Endothelial cell of umbilical vein (primary cell): Measurements from ENCODE around the gene NKAIN4. TPM values are rescaled to one million over a fixed set of nuclear protein-coding genes. Genes with fewer than 3 reads are reported as not detected.

Experiments used
- BruUV-seq: library from RNA; stranded (reverse); fragments of 400-500 nt; replicated peaks from 2 replicates; lab custom pipeline; 2021; lab: Mats Ljungman, UMichigan
- CTCF ChIA-PET: fragments of 300-600, 350-600 bp; sonication (Branson Sonifier 250); formaldehyde crosslinking; loops from one replicate; lab custom pipeline; 2021; ENCODE audit warnings: antibody characterized with exemption, inconsistent platforms; lab: Charles Lee
- POLR2A ChIA-PET: fragments of 300-600, 350-600 bp; sonication (Branson Sonifier 250); formaldehyde crosslinking; loops from one replicate; lab custom pipeline; 2021; ENCODE audit warnings: antibody characterized with exemption, inconsistent platforms; lab: Charles Lee
- DNase-seq: peaks from one replicate; pipeline ENCODE4 v3.0.0-alpha.2; 2011; ENCODE audit warnings: low read depth, low spot score
- FAIRE-seq: peaks from 2 replicates; lab custom pipeline; 2011; peaks lifted over from hg19 to GRCh38; lab: Jason Lieb, UNC
- H2AFZ ChIP-seq: 2 replicates; pipeline ENCODE4 v1.6.0; 2012; ENCODE audit warnings: low read depth, low read length, control low read depth, inconsistent platforms
- H3K27ac ChIP-seq: 2 replicates; pipeline ENCODE4 v1.5.1; 2011; ENCODE audit warnings: low read depth, mild to moderate bottlenecking, control low read depth, low read length, moderate library complexity; ENCODE audit not compliant: insufficient read depth
- H3K27me3 ChIP-seq, 2 experiments: 2 replicates each; pipeline versions ENCODE4 v1.6.0 to v1.6.1; 2011; ENCODE audit warnings: low read length in 2 of 2, mixed read lengths in 1 of 2; ENCODE audit not compliant: control insufficient read depth in 2 of 2, insufficient read depth in 2 of 2
- H3K36me3 ChIP-seq, 2 experiments: 2 replicates in 1 of 2; 3 replicates in 1 of 2; pipeline ENCODE4 v1.5.1; 2011; ENCODE audit warnings: low read length in 2 of 2, mild to moderate bottlenecking in 1 of 2, moderate library complexity in 1 of 2; ENCODE audit not compliant: control insufficient read depth in 2 of 2, insufficient read depth in 2 of 2; ENCODE audit errors: extremely low read depth in 1 of 2
- H3K4me1 ChIP-seq: 3 replicates; pipeline ENCODE4 v1.5.1; 2011; ENCODE audit warnings: mild to moderate bottlenecking, low read length; ENCODE audit not compliant: control insufficient read depth, insufficient read depth; ENCODE audit errors: extremely low read depth
- H3K4me2 ChIP-seq: 2 replicates; pipeline ENCODE4 v1.6.1; 2011; ENCODE audit warnings: low read length, control low read depth, mixed read lengths; ENCODE audit not compliant: insufficient read depth
- H3K4me3 ChIP-seq, 3 experiments: fragments of 200-600 bp in 1 of 3; sonication (generic), shearing (Covaris generic) in 1 of 3; replicated peaks in 1 of 3; 2 replicates each; pipeline ENCODE4 v1.5.1; 2011 to 2016; ENCODE audit warnings: control low read depth in 3 of 3, low read length in 3 of 3, mild to moderate bottlenecking in 2 of 3, inconsistent platforms in 1 of 3, low read depth in 1 of 3, moderate library complexity in 1 of 3; ENCODE audit not compliant: insufficient read depth in 1 of 3
- H3K79me2 ChIP-seq: 2 replicates; pipeline ENCODE4 v1.6.0; 2012; ENCODE audit warnings: low read length, inconsistent platforms; ENCODE audit not compliant: control insufficient read depth, insufficient read depth
- H3K9ac ChIP-seq: replicated peaks from 2 replicates; pipeline ENCODE3; 2011; ENCODE audit warnings: low read length, control low read depth; ENCODE audit not compliant: insufficient read depth; ENCODE audit errors: extremely low read depth
- H3K9me1 ChIP-seq: replicated peaks from 3 replicates; pipeline ENCODE4 v1.6.0; 2011; ENCODE audit warnings: mild to moderate bottlenecking, low read length; ENCODE audit not compliant: control insufficient read depth, insufficient read depth; ENCODE audit errors: extremely low read depth
- H3K9me3 ChIP-seq: replicated peaks from 2 replicates; pipeline ENCODE4 v1.5.1; 2012; ENCODE audit warnings: low read length, inconsistent platforms; ENCODE audit not compliant: control insufficient read depth, insufficient read depth
- H4K20me1 ChIP-seq: replicated peaks from 2 replicates; pipeline ENCODE3; 2011; ENCODE audit warnings: mild to moderate bottlenecking, low read length; ENCODE audit not compliant: control insufficient read depth, insufficient read depth; ENCODE audit errors: extremely low read depth
- EZH2 ChIP-seq: IDR thresholded peaks from 2 replicates; pipeline ENCODE4 v1.6.1; 2012; ENCODE audit warnings: borderline replicate concordance, low read depth, mild to moderate bottlenecking, moderate library complexity, low read length, inconsistent platforms; ENCODE audit not compliant: severe bottlenecking
- FOS ChIP-seq: IDR thresholded peaks from 2 replicates; pipeline ENCODE4 v1.6.1; 2011; ENCODE audit warnings: mild to moderate bottlenecking, low read length, moderate library complexity, borderline replicate concordance; ENCODE audit not compliant: insufficient read depth
- GATA2 ChIP-seq: IDR thresholded peaks from 2 replicates; pipeline ENCODE4 v1.7.0; 2011; ENCODE audit warnings: low read depth, mild to moderate bottlenecking, moderate library complexity, mixed read lengths, low read length; ENCODE audit not compliant: insufficient read length, insufficient read depth
- JUN ChIP-seq: IDR thresholded peaks from 2 replicates; pipeline ENCODE4 v1.6.1; 2011; ENCODE audit warnings: borderline replicate concordance, low read depth; ENCODE audit not compliant: insufficient read length, insufficient read depth
- MAX ChIP-seq: IDR thresholded peaks from 2 replicates; pipeline ENCODE4 v1.6.1; 2011; ENCODE audit not compliant: insufficient read depth, insufficient read length
- MYC ChIP-seq: IDR thresholded peaks from one replicate; pipeline ENCODE4 v1.6.1; 2011; ENCODE audit warnings: mild to moderate bottlenecking, low read depth, low read length
- POLR2A ChIP-seq: IDR thresholded peaks from 2 replicates; pipeline ENCODE4 v1.6.1; 2012; ENCODE audit warnings: low read depth, mild to moderate bottlenecking, control low read depth, low read length
- POLR2AphosphoS5 ChIP-seq: IDR thresholded peaks from 2 replicates; pipeline ENCODE4 v1.6.1; 2012; ENCODE audit warnings: low read depth, mild to moderate bottlenecking, control low read depth, low read length, moderate library complexity; ENCODE audit not compliant: insufficient read depth
- dilution Hi-C: fragments of 300-500 bp; cut with MboI; formaldehyde crosslinking; loops from one replicate; pipeline ENCODE4 v1.15.0; 2019; ENCODE audit warnings: low sequenced_read_pairs; ENCODE audit not compliant: extremely low pct_ligation_motif_present
- intact Hi-C: fragments of 100-400 bp; cut with micrococcal nuclease; formaldehyde crosslinking; loops from one replicate; pipeline ENCODE4 v1.10.0; 2022
- microRNA counts: library from miRNA; unstranded; fragments of <30 nt; microRNA quantifications from one replicate; lab custom pipeline; 2016
- microRNA-seq: library from miRNA; unstranded; fragments of <30 nt; microRNA quantifications from one replicate; pipeline ENCODE4 v1.2.0, GENCODE V29; 2021; ENCODE audit warnings: borderline number of aligned reads, borderline replicate concordance
- polyA plus RNA-seq, 4 experiments: library from polyadenylated mRNA; depleted of rRNA in 3 of 4; stranded (reverse) in 3 of 4; unstranded in 1 of 4; fragments of >200 nt; gene quantifications; 2 replicates each; pipeline versions ENCODE4 v1.2.1 to v1.2.3, GENCODE V29; 2011 to 2012; ENCODE audit warnings: missing spikeins in 1 of 4
- small RNA-seq: library from RNA; depleted of rRNA; stranded (forward); fragments of <200 nt; gene quantifications from one replicate; pipeline ENCODE3, GENCODE V24; 2012; ENCODE audit warnings: low replicate concordance, low read depth; ENCODE audit not compliant: insufficient read depth, insufficient read length
- total RNA-seq: library from RNA; stranded (reverse); gene quantifications from 2 replicates; pipeline ENCODE4 v1.2.3, GENCODE V29; 2021
- TF ChIP-seq, protein P1 (sequence below), 2 donors: IDR thresholded peaks; 1 replicate in 1 of 2; 2 replicates in 1 of 2; pipeline ENCODE4 v1.5.1; 2011; ENCODE audit warnings: low read length in 2 of 2, mild to moderate bottlenecking in 2 of 2, moderate library complexity in 2 of 2, control low read depth in 1 of 2, inconsistent platforms in 1 of 2, low read depth in 1 of 2; ENCODE audit not compliant: insufficient read depth in 1 of 2; ENCODE audit errors: extremely low read depth in 1 of 2

The NKAIN4 gene
- total and polyA plus RNA-seq, 2 donors (not counting 3 experiments of a cell fraction or from before 2014, with no cell fraction given), result 0.04 TPM; not detected in 1

DNA sequence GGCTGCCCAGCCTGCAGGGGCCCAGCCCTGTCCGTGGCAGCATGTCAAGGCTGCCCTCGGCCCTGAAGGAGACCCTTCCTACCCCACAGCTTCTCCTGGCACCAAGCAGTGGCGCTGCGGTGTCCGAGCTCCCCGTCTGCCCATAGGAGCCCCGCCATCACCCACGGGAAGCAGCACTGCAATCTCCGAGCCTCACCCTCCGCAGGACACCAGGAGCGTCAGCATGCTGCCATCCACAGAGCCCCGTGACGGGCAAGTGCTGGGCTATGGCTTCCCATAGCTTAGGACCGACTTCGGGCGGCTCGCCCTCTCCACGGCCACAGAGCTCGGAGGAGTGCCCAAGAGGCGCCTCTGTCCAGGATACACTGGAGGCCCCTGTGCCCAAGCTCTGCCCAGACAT lies 63.4 kb downstream of the NKAIN4 start:
- no peak for TF ChIP-seq JUN
- TF ChIP-seq MAX, result no peak
- no peak for TF ChIP-seq FOS
- no peak for TF ChIP-seq POLR2AphosphoS5
- TF ChIP-seq MYC, result no peak
- TF ChIP-seq, protein P1, sequence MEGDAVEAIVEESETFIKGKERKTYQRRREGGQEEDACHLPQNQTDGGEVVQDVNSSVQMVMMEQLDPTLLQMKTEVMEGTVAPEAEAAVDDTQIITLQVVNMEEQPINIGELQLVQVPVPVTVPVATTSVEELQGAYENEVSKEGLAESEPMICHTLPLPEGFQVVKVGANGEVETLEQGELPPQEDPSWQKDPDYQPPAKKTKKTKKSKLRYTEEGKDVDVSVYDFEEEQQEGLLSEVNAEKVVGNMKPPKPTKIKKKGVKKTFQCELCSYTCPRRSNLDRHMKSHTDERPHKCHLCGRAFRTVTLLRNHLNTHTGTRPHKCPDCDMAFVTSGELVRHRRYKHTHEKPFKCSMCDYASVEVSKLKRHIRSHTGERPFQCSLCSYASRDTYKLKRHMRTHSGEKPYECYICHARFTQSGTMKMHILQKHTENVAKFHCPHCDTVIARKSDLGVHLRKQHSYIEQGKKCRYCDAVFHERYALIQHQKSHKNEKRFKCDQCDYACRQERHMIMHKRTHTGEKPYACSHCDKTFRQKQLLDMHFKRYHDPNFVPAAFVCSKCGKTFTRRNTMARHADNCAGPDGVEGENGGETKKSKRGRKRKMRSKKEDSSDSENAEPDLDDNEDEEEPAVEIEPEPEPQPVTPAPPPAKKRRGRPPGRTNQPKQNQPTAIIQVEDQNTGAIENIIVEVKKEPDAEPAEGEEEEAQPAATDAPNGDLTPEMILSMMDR (IDR thresholded peaks at IDR 0.05; ENCODE audit: extremely low read depth in 1 of 2, insufficient read depth in 1 of 2, low read depth in 1 of 2, low read length in 2 of 2), result no peak
- no peak for TF ChIP-seq EZH2
- TF ChIP-seq POLR2A, result no peak
- TF ChIP-seq GATA2, result no peak
- ChIA-PET POLR2A (interaction anchor here (0.5 kb wide), 1 partner anchor 242 kb away, joined by 4 read pairs; no protein-coding TSS in a partner anchor), CTCF (interaction anchor here (2.3 kb wide), 1 partner anchor 33 kb away, joined by 8 read pairs; no protein-coding TSS in a partner anchor)
- Histone ChIP-seq H3K27me3 (no peaks in the 10 kb centered on the region), H3K4me1 (no peaks in the 10 kb centered on the region), H3K4me3 (no peak overlapping the region), H3K9me3 (no peaks in the 10 kb centered on the region), H3K4me2 (no peak overlapping the region), H3K9ac (no peak overlapping the region), H2AFZ (no peak overlapping the region), H3K79me2 (no peaks in the 10 kb centered on the region), H3K27ac (no peak overlapping the region), H3K9me1 (no peaks in the 10 kb centered on the region), H4K20me1 (no peaks in the 10 kb centered on the region), H3K36me3 (peaks cover 0 to 9% of the 10 kb centered on the region in 2 experiments)
- BruUV-seq, result no TSS peak
- no peak for DNase-seq
- no peak for FAIRE-seq
- intact Hi-C loops, result no loop called here
- dilution Hi-C loops, result no loop called here

MicroRNA genes within 50 kb of the gene (microRNA counts, 767-probe panel; counts per million panel counts)
- microRNA hsa-miR-3196 (lab: Ali Mortazavi, UCI), result 723 counts per million, percentile 96 among the panel's probes with 10 or more counts

Small RNA genes lying within 50 kb of the gene (microRNA-seq; reads per million reads assigned to microRNA genes)
- gene MIR3196 (not detected), gene MIR4326 (not detected)

Small RNA genes lying within 50 kb of the gene (small RNA-seq; reads per million reads assigned to genes)
- gene MIR3196 (not detected), gene MIR4326 (not detected)

Other genes with a start within 250 kb of the NKAIN4 start
- gene BHLHE23, start 247.5 kb downstream of the NKAIN4 start, total RNA-seq, result not detected in 2 replicates
- not detected in 2 replicates for gene BHLHE23, start 247.5 kb downstream of the NKAIN4 start, polyA plus RNA-seq
- gene YTHDF1, start 38.3 kb downstream of the NKAIN4 start, total RNA-seq, result 41.1 and 44.4 TPM in 2 replicates
- 22.3 and 25.2 TPM in 2 replicates for gene YTHDF1, start 38.3 kb downstream of the NKAIN4 start, polyA plus RNA-seq
- gene BIRC7, start 18.6 kb downstream of the NKAIN4 start, total RNA-seq, result not detected in 2 replicates
- gene BIRC7, start 18.6 kb downstream of the NKAIN4 start, polyA plus RNA-seq, result not detected in 2 replicates
- gene ARFGAP1, start 18.4 kb upstream of the NKAIN4 start, total RNA-seq, result 111 and 126 TPM in 2 replicates
- 93.7 and 115 TPM in 2 replicates for gene ARFGAP1, start 18.4 kb upstream of the NKAIN4 start, polyA plus RNA-seq
- gene COL20A1, start 38.7 kb upstream of the NKAIN4 start, total RNA-seq, result not detected in 2 replicates
- not detected in 2 replicates for gene COL20A1, start 38.7 kb upstream of the NKAIN4 start, polyA plus RNA-seq
- gene CHRNA4, start 106.9 kb upstream of the NKAIN4 start, total RNA-seq, result not detected in 2 replicates
- not detected in 2 replicates for gene CHRNA4, start 106.9 kb upstream of the NKAIN4 start, polyA plus RNA-seq
- gene KCNQ2, start 218.2 kb upstream of the NKAIN4 start, total RNA-seq, result not detected in 2 replicates
- gene KCNQ2, start 218.2 kb upstream of the NKAIN4 start, polyA plus RNA-seq, result not detected in 2 replicates
- 2.9 and 3.4 TPM in 2 replicates for gene EEF1A2, start 244.6 kb upstream of the NKAIN4 start, total RNA-seq
- 2.7 and 2.9 TPM in 2 replicates for gene EEF1A2, start 244.6 kb upstream of the NKAIN4 start, polyA plus RNA-seq